Muscle layer of colon (tissue), 2 donors: ENCODE results near the gene BMP3.

Experiments used
- H3K27ac ChIP-seq: one replicate; pipeline ENCODE4 v1.7.0; 2013; ENCODE audit warnings: low read depth, mild to moderate bottlenecking, low read length, moderate library complexity
- H3K27me3 ChIP-seq, 2 donors: one replicate each; pipeline ENCODE4 v1.7.0; 2013; ENCODE audit warnings: low read length in 2 of 2, mild to moderate bottlenecking in 2 of 2; ENCODE audit not compliant: insufficient read depth in 2 of 2, control insufficient read depth in 1 of 2
- H3K36me3 ChIP-seq: one replicate; pipeline ENCODE4 v1.7.0; 2013; ENCODE audit warnings: mild to moderate bottlenecking, low read length; ENCODE audit not compliant: insufficient read depth
- H3K4me1 ChIP-seq: one replicate; pipeline ENCODE4 v1.7.0; 2013; ENCODE audit warnings: mild to moderate bottlenecking, low read length; ENCODE audit not compliant: insufficient read depth
- H3K4me3 ChIP-seq, 2 donors: one replicate each; pipeline ENCODE4 v1.7.0; 2013; ENCODE audit warnings: low read length in 2 of 2, low read depth in 1 of 2, mild to moderate bottlenecking in 1 of 2, moderate library complexity in 1 of 2
- H3K9ac ChIP-seq: one replicate; pipeline ENCODE4 v1.7.0; 2013; ENCODE audit warnings: low read length
- H3K9me3 ChIP-seq: one replicate; pipeline ENCODE4 v1.7.0; 2013; ENCODE audit warnings: mild to moderate bottlenecking, low read length
- donor health status: abdominal sarcoma.
- donor health status: Adenocarcinoma of cecum.

BMP3 gene

GRCh38 chr4:81049330-81049729, 18.8 kb downstream of the BMP3 start:
- no peaks in the 10 kb centered on the region for H3K27me3 ChIP-seq
- no peaks in the 10 kb centered on the region for H3K9me3 ChIP-seq
- H3K36me3 ChIP-seq = peaks cover 10% of the 10 kb centered on the region
- H3K9ac ChIP-seq = no peak overlapping the region
- H3K4me3 ChIP-seq = no peak overlapping the region
- peak overlapping the region; percentile 64 for H3K27ac ChIP-seq
- H3K4me1 ChIP-seq = peaks cover 46% of the 10 kb centered on the region

- H3K9ac ChIP-seq = no peak overlapping the region
- H3K4me1 ChIP-seq = peaks cover 46% of the 10 kb centered on the region
- no peaks in the 10 kb centered on the region for H3K9me3 ChIP-seq
- H3K4me3 ChIP-seq = no peak overlapping the region
- H3K36me3 ChIP-seq = peaks cover 10% of the 10 kb centered on the region
- H3K27me3 ChIP-seq = no peaks in the 10 kb centered on the region
- H3K27ac ChIP-seq = peak overlapping the region; percentile 1
These were observed 19.4 kb downstream of the BMP3 start for GRCh38 chr4:81049907-81050306.

- no peak overlapping the region for H3K9ac ChIP-seq
- peak overlapping the region; percentile 36 for H3K27ac ChIP-seq
- H3K4me1 ChIP-seq = peaks cover 46% of the 10 kb centered on the region
- no peaks in the 10 kb centered on the region for H3K27me3 ChIP-seq
- no peaks in the 10 kb centered on the region for H3K36me3 ChIP-seq
- H3K9me3 ChIP-seq = no peaks in the 10 kb centered on the region
- no peak overlapping the region for H3K4me3 ChIP-seq
These were observed 21.9 kb downstream of the BMP3 start for GRCh38 chr4:81052119-81053068.

GRCh38 chr4:81058621-81059020, 28.1 kb downstream of the BMP3 start:
- Histone ChIP-seq H3K9ac (no peak overlapping the region), H3K9me3 (no peaks in the 10 kb centered on the region), H3K27ac (no peak overlapping the region), H3K36me3 (no peaks in the 10 kb centered on the region), H3K4me1 (no peaks in the 10 kb centered on the region), H3K4me3 (no peak overlapping the region), H3K27me3 (no peaks in the 10 kb centered on the region)

- H3K9ac ChIP-seq = no peak overlapping the region
- H3K4me3 ChIP-seq = no peak overlapping the region
- H3K4me1 ChIP-seq = no peaks in the 10 kb centered on the region
- H3K36me3 ChIP-seq = no peaks in the 10 kb centered on the region
- H3K9me3 ChIP-seq = no peaks in the 10 kb centered on the region
- no peaks in the 10 kb centered on the region for H3K27me3 ChIP-seq
- no peak overlapping the region for H3K27ac ChIP-seq
These were observed 30.3 kb downstream of the BMP3 start for GRCh38 chr4:81060587-81061343.

GRCh38 chr4:81061344-81061730, 30.8 kb downstream of the BMP3 start:
- no peaks in the 10 kb centered on the region for H3K27me3 ChIP-seq
- no peak overlapping the region for H3K4me3 ChIP-seq
- H3K4me1 ChIP-seq = no peaks in the 10 kb centered on the region
- H3K9me3 ChIP-seq = no peaks in the 10 kb centered on the region
- H3K9ac ChIP-seq = no peak overlapping the region
- H3K27ac ChIP-seq = no peak overlapping the region
- no peaks in the 10 kb centered on the region for H3K36me3 ChIP-seq

GRCh38 chr4:81062001-81062400, 31.5 kb downstream of the BMP3 start:
- H3K27me3 ChIP-seq = no peaks in the 10 kb centered on the region
- no peaks in the 10 kb centered on the region for H3K36me3 ChIP-seq
- H3K4me3 ChIP-seq = no peak overlapping the region

GRCh38 chr4:81065446-81065845, 34.9 kb downstream of the BMP3 start:
- Histone ChIP-seq H3K9me3 (no peaks in the 10 kb centered on the region), H3K4me3 (no peak overlapping the region), H3K27ac (no peak overlapping the region), H3K4me1 (no peaks in the 10 kb centered on the region), H3K36me3 (no peaks in the 10 kb centered on the region), H3K9ac (no peak overlapping the region), H3K27me3 (no peaks in the 10 kb centered on the region)

More at GRCh38 chr4:81062001-81062400, 31.5 kb downstream of the BMP3 start:
- Histone ChIP-seq H3K4me1 (no peaks in the 10 kb centered on the region), H3K9me3 (no peaks in the 10 kb centered on the region), H3K9ac (no peak overlapping the region), H3K27ac (no peak overlapping the region)

GRCh38 chr4:81069706-81070331, 39.3 kb downstream of the BMP3 start:
- Histone ChIP-seq H3K9ac (no peak overlapping the region), H3K9me3 (no peaks in the 10 kb centered on the region), H3K27me3 (no peaks in the 10 kb centered on the region), H3K27ac (no peak overlapping the region), H3K4me3 (no peak overlapping the region), H3K4me1 (no peaks in the 10 kb centered on the region), H3K36me3 (no peaks in the 10 kb centered on the region)

GRCh38 chr4:81071013-81071412, 40.5 kb downstream of the BMP3 start:
- no peaks in the 10 kb centered on the region for H3K36me3 ChIP-seq
- no peak overlapping the region for H3K27ac ChIP-seq
- no peaks in the 10 kb centered on the region for H3K4me1 ChIP-seq
- no peak overlapping the region for H3K9ac ChIP-seq
- no peaks in the 10 kb centered on the region for H3K9me3 ChIP-seq
- no peaks in the 10 kb centered on the region for H3K27me3 ChIP-seq
- H3K4me3 ChIP-seq = no peak overlapping the region

GRCh38 chr4:81081156-81081555, 50.6 kb downstream of the BMP3 start:
- Histone ChIP-seq H3K36me3 (no peaks in the 10 kb centered on the region), H3K9ac (no peak overlapping the region)

More at GRCh38 chr4:81081156-81081555, 50.6 kb downstream of the BMP3 start:
- no peaks in the 10 kb centered on the region for H3K4me1 ChIP-seq
- H3K27ac ChIP-seq = no peak overlapping the region
- H3K4me3 ChIP-seq = no peak overlapping the region
- H3K27me3 ChIP-seq = no peaks in the 10 kb centered on the region
- H3K9me3 ChIP-seq = no peaks in the 10 kb centered on the region
